H9 (cell line): ENCODE data around the gene ARHGEF10L. TPM values are rescaled to one million over a fixed set of nuclear protein-coding genes. Genes with fewer than 3 reads are reported as not detected.

Source experiments
- DNase-seq: peaks from one replicate; pipeline ENCODE4 v3.0.0-alpha.2; 2017
- H2AFZ ChIP-seq: one replicate; pipeline ENCODE4 v1.6.1; 2013; ENCODE audit warnings: mild to moderate bottlenecking, low read length, control low read depth, moderate library complexity
- H2AK5ac ChIP-seq: 2 replicates; pipeline ENCODE4 v1.6.1; 2013; ENCODE audit warnings: low read length, control low read depth, mixed read lengths; ENCODE audit not compliant: insufficient read length
- H2BK120ac ChIP-seq: one replicate; pipeline ENCODE4 v1.6.1; 2013; ENCODE audit warnings: low read depth, mild to moderate bottlenecking, low read length, control low read depth, inconsistent platforms; ENCODE audit not compliant: poor library complexity, severe bottlenecking
- H2BK12ac ChIP-seq: 2 replicates; pipeline ENCODE4 v1.6.1; 2013; ENCODE audit warnings: low read length, control low read depth, mixed read lengths, low read depth; ENCODE audit not compliant: insufficient read length
- H2BK15ac ChIP-seq: 2 replicates; pipeline ENCODE4 v1.6.1; 2013; ENCODE audit warnings: low read depth, low read length, control low read depth
- H2BK20ac ChIP-seq: one replicate; pipeline ENCODE4 v1.6.1; 2013; ENCODE audit warnings: low read depth, mild to moderate bottlenecking, low read length, control low read depth, inconsistent platforms; ENCODE audit not compliant: poor library complexity, severe bottlenecking
- H2BK5ac ChIP-seq: 2 replicates; pipeline ENCODE4 v1.6.1; 2013; ENCODE audit warnings: low read length, control low read depth, mixed read lengths; ENCODE audit not compliant: insufficient read length
- H3K14ac ChIP-seq: 2 replicates; pipeline ENCODE4 v1.6.1; 2013; ENCODE audit warnings: low read length, control low read depth; ENCODE audit not compliant: insufficient read depth
- H3K18ac ChIP-seq: 2 replicates; pipeline ENCODE4 v1.6.1; 2013; ENCODE audit warnings: low read depth, mild to moderate bottlenecking, mixed read lengths, low read length, control low read depth; ENCODE audit not compliant: insufficient read length
- H3K23ac ChIP-seq: 2 replicates; pipeline ENCODE4 v1.6.1; 2013; ENCODE audit warnings: low read length, control low read depth, mixed read lengths, low read depth; ENCODE audit not compliant: insufficient read length
- H3K23me2 ChIP-seq: 2 replicates; pipeline ENCODE4 v1.6.1; 2013; ENCODE audit warnings: low read depth, mild to moderate bottlenecking, mixed read lengths, low read length, control low read depth; ENCODE audit not compliant: insufficient read length, poor library complexity, severe bottlenecking
- H3K27ac ChIP-seq: 2 replicates; pipeline ENCODE4 v1.5.1; 2013; ENCODE audit warnings: low read length, control low read depth, mixed read lengths, low read depth; ENCODE audit not compliant: insufficient read length
- H3K27me3 ChIP-seq: 2 replicates; pipeline ENCODE4 v1.6.1; 2013; ENCODE audit warnings: low read length, control low read depth, inconsistent platforms; ENCODE audit not compliant: insufficient read depth
- H3K4ac ChIP-seq: 2 replicates; pipeline ENCODE4 v1.6.1; 2013; ENCODE audit warnings: low read depth, mild to moderate bottlenecking, control low read depth, inconsistent platforms, low read length, moderate library complexity
- H3K4me1 ChIP-seq: 2 replicates; pipeline ENCODE4 v1.6.1; 2013; ENCODE audit warnings: low read length, control low read depth, inconsistent platforms; ENCODE audit not compliant: insufficient read depth
- H3K4me2 ChIP-seq: 2 replicates; pipeline ENCODE4 v1.6.1; 2013; ENCODE audit warnings: low read length, control low read depth, mixed read lengths; ENCODE audit not compliant: insufficient read length, insufficient read depth
- H3K56ac ChIP-seq: 2 replicates; pipeline ENCODE4 v1.6.1; 2013; ENCODE audit warnings: low read depth, mild to moderate bottlenecking, mixed read lengths, low read length, control low read depth; ENCODE audit not compliant: insufficient read length
- H3K79me1 ChIP-seq: 2 replicates; pipeline ENCODE4 v1.6.1; 2013; ENCODE audit warnings: low read depth, mild to moderate bottlenecking, moderate library complexity, low read length, control low read depth, inconsistent platforms; ENCODE audit not compliant: insufficient read depth, poor library complexity, severe bottlenecking
- H3K79me2 ChIP-seq: 2 replicates; pipeline ENCODE4 v1.6.1; 2013; ENCODE audit warnings: low read length, control low read depth, inconsistent platforms; ENCODE audit not compliant: insufficient read depth
- H3K9ac ChIP-seq: 2 replicates; pipeline ENCODE4 v1.6.1; 2013; ENCODE audit warnings: low read length, control low read depth, mixed read lengths; ENCODE audit not compliant: insufficient read length; ENCODE audit errors: extremely low read depth
- H3K9me3 ChIP-seq: one replicate; pipeline ENCODE4 v1.6.1; 2013; ENCODE audit warnings: low read depth, low read length, inconsistent platforms; ENCODE audit not compliant: control insufficient read depth
- H3T11ph ChIP-seq: one replicate; pipeline ENCODE4 v1.6.1; 2013; ENCODE audit warnings: mild to moderate bottlenecking, low read length, control low read depth, inconsistent platforms
- H4K20me1 ChIP-seq: one replicate; pipeline ENCODE4 v1.6.1; 2013; ENCODE audit not compliant: control insufficient read depth, insufficient read length, insufficient read depth
- H4K5ac ChIP-seq: 2 replicates; pipeline ENCODE4 v1.6.1; 2013; ENCODE audit warnings: low read depth, mild to moderate bottlenecking, mixed read lengths, low read length, control low read depth; ENCODE audit not compliant: insufficient read length
- H4K8ac ChIP-seq: replicated peaks from 2 replicates; pipeline ENCODE4 v1.6.1; 2013; ENCODE audit warnings: low read length, control low read depth, mixed read lengths, low read depth; ENCODE audit not compliant: insufficient read length
- H4K91ac ChIP-seq: 2 replicates; pipeline ENCODE4 v1.6.1; 2013; ENCODE audit warnings: low read depth, mild to moderate bottlenecking, moderate library complexity, mixed read lengths, low read length, control low read depth; ENCODE audit not compliant: insufficient read length
- H3K27ac Mint-ChIP-seq, 3 experiments: 2 replicates in 2 of 3; 3 replicates in 1 of 3; pipeline ENCODE4 v1.8.0; 2020 to 2021; ENCODE audit warnings: mixed read lengths in 3 of 3, mild to moderate bottlenecking in 1 of 3, moderate library complexity in 1 of 3
- H3K27me3 Mint-ChIP-seq: 2 replicates; pipeline ENCODE4 v1.8.0; 2021; ENCODE audit warnings: low read depth, mild to moderate bottlenecking, moderate library complexity, mixed read lengths
- H3K36me3 Mint-ChIP-seq, 3 experiments: 2 replicates in 2 of 3; 3 replicates in 1 of 3; pipeline ENCODE4 v1.8.0; 2020 to 2021; ENCODE audit warnings: low read depth in 3 of 3, mixed read lengths in 3 of 3; ENCODE audit not compliant: insufficient read depth in 1 of 3
- H3K4me1 Mint-ChIP-seq, 2 experiments: 2 replicates each; pipeline ENCODE4 v1.8.0; 2020; ENCODE audit warnings: mixed read lengths in 2 of 2
- H3K4me3 Mint-ChIP-seq, 2 experiments: 2 replicates in 1 of 2; 3 replicates in 1 of 2; pipeline ENCODE4 v1.8.0; 2020 to 2021; ENCODE audit warnings: mild to moderate bottlenecking in 2 of 2, mixed read lengths in 2 of 2, moderate library complexity in 1 of 2
- H3K9me3 Mint-ChIP-seq, 2 experiments: 2 replicates in 1 of 2; 3 replicates in 1 of 2; pipeline ENCODE4 v1.8.0; 2020; ENCODE audit warnings: mild to moderate bottlenecking in 2 of 2, mixed read lengths in 2 of 2, moderate library complexity in 1 of 2
- CTCF ChIP-seq: fragments of 200-600 bp; sonication (generic); conservative IDR thresholded peaks from 3 replicates; pipeline ENCODE4 v1.8.0; 2021; ENCODE audit warnings: antibody characterized with exemption, mild to moderate bottlenecking
- WGBS: extraction: QIAGEN DNeasy Blood & Tissue Kit; methylation state at CpG from one replicate; pipeline ENCODE4 v1.1.7; 2013; ENCODE audit warnings: missing lambda C conversion rate, low lambda C conversion rate, mixed read lengths; ENCODE audit not compliant: insufficient read length; ENCODE audit errors: extremely low coverage; 5-methylcytosine and 5-hydroxymethylcytosine counted together
- total RNA-seq: library from RNA; stranded (reverse); gene quantifications from 2 replicates; pipeline ENCODE4 v1.2.1, GENCODE V29; 2021

ARHGEF10L gene
- total RNA-seq, 1 experiment from 2014 or later: 20.2 TPM

DNA sequence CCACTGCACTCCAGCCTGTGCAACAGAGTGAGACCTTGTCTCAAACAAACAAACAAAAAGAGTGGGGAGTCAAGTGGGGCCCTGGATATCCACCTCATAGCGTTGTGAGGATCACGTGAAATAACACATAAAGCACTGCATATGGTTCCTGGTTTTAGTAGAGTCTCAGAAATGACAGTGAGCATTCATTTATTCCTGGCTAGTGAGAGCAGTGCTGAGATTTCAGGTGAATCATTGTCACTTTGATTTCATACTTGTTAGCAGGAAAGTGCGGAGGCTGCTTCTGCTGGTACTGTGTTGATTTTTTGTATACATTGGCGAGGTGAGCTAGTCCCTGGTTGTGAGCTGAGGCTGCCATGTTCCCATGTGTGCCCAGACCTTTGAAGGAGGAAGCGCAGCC is 22.9 kb downstream of the ARHGEF10L start:
- no CpG with 5 or more reads among the region's 5 CpGs for whole genome bisulfite sequencing
- Histone ChIP-seq H3K18ac (no peak overlapping the region), H2BK5ac (no peak overlapping the region), H3T11ph (no peak overlapping the region), H4K20me1 (no peaks in the 10 kb centered on the region), H2BK15ac (no peak overlapping the region), H2AFZ (no peak overlapping the region), H2BK120ac (no peak overlapping the region), H4K8ac (no peak overlapping the region), H3K9ac (no peak overlapping the region), H3K79me2 (peaks cover 7% of the 10 kb centered on the region; the same call in 1 of the 2 replicates), H3K56ac (no peak overlapping the region), H3K4ac (no peak overlapping the region), H3K23ac (no peak overlapping the region), H3K9me3 (no peaks in the 10 kb centered on the region), H3K4me1 (peaks cover 25% of the 10 kb centered on the region; the same call in 1 of the 2 replicates), H3K14ac (no peak overlapping the region), H3K79me1 (no peaks in the 10 kb centered on the region), H2BK20ac (no peak overlapping the region), H3K4me2 (no peak overlapping the region), H4K91ac (no peak overlapping the region), H3K27ac (no peak overlapping the region), H2BK12ac (no peak overlapping the region), H3K27me3 (no peaks in the 10 kb centered on the region), H3K23me2 (no peaks in the 10 kb centered on the region), H4K5ac (no peak overlapping the region), H2AK5ac (no peak overlapping the region)
- peak overlapping the region in 1 of 2 experiments; percentile 16; a peak in 1 of 5 replicates for H3K4me3 Mint-ChIP-seq
- no peaks in the 10 kb centered on the region for H3K9me3 Mint-ChIP-seq
- no peaks in the 10 kb centered on the region; the same call in 1 of the 2 replicates for H3K27me3 Mint-ChIP-seq
- no peak for DNase-seq
- H3K36me3 Mint-ChIP-seq: no peaks in the 10 kb centered on the region; a peak in 1 of 7 replicates
- TF ChIP-seq CTCF: no peak
- H3K27ac Mint-ChIP-seq: peak overlapping the region; percentile 10 to 77 (median 74); a peak in 5 of 7 replicates
- peaks cover 74 to 93% of the 10 kb centered on the region in 2 experiments for H3K4me1 Mint-ChIP-seq
